Measurements from ENCODE around the gene FCRLB. TPM values are rescaled to one million over a fixed set of nuclear protein-coding genes. Genes with fewer than 3 reads are reported as not detected.
"Not testable (repeated sequence)": the region's sequence is repeated elsewhere in the genome, so short reads cannot be mapped to it uniquely, and the experiment has no call there.

Gene FCRLB
- total and polyA plus RNA-seq, 2 donors from 2014 or later, result 2.3 to 2.8 TPM

- peaks cover 0 to 5% (median 0%) of the 10 kb centered on the region in 3 donors for H3K4me1 ChIP-seq (ENCODE audit: control insufficient read depth in 2 of 3, insufficient read depth in 2 of 3, low read depth in 1 of 3, low read length in 3 of 3)
- H3K9me3 ChIP-seq (ENCODE audit: control insufficient read depth in 2 of 3, insufficient read depth in 1 of 3, low read length in 3 of 3), result no peaks in the 10 kb centered on the region
- no peak overlapping the region for H3K9ac ChIP-seq (ENCODE audit: low read length in 3 of 3)
- DNase-seq (no peak), FAIRE-seq (no peak)
- H3K27ac ChIP-seq (ENCODE audit: low read depth in 2 of 2, low read length in 2 of 2), result no peak overlapping the region
- H3K4me3 ChIP-seq (ENCODE audit: low read length in 3 of 3), result no peak overlapping the region
- no peaks in the 10 kb centered on the region for H3K27me3 ChIP-seq (ENCODE audit: control insufficient read depth, insufficient read depth, low read length)
- no peaks in the 10 kb centered on the region for H3K36me3 ChIP-seq (ENCODE audit: control insufficient read depth in 2 of 3, insufficient read depth in 3 of 3, low read length in 3 of 3)
- no peak for TF ChIP-seq CTCF (IDR thresholded peaks at IDR 0.05; ENCODE audit: borderline replicate concordance, extremely low read depth, insufficient read depth)
- intact Hi-C loops (cut with DNase I), result no loop called here
Observed at GRCh38 chr1:161721738-161722343, 497 bp downstream of the FCRLB start.

GRCh38 chr1:161722406-161722805, 1.1 kb downstream of the FCRLB start:
- no peak for TF ChIP-seq CTCF (IDR thresholded peaks at IDR 0.05; ENCODE audit: borderline replicate concordance, extremely low read depth, insufficient read depth)
- FAIRE-seq (no peak), DNase-seq (no peak)
- Histone ChIP-seq H3K9me3 (ENCODE audit: control insufficient read depth in 2 of 3, insufficient read depth in 1 of 3, low read length in 3 of 3) (no peaks in the 10 kb centered on the region), H3K36me3 (ENCODE audit: control insufficient read depth in 2 of 3, insufficient read depth in 3 of 3, low read length in 3 of 3) (no peaks in the 10 kb centered on the region), H3K4me3 (ENCODE audit: low read length in 3 of 3) (no peak overlapping the region), H3K4me1 (ENCODE audit: control insufficient read depth in 2 of 3, insufficient read depth in 2 of 3, low read depth in 1 of 3, low read length in 3 of 3) (peaks cover 0 to 5% (median 0%) of the 10 kb centered on the region in 3 donors), H3K27ac (ENCODE audit: low read depth in 2 of 2, low read length in 2 of 2) (no peak overlapping the region), H3K27me3 (ENCODE audit: control insufficient read depth, insufficient read depth, low read length) (no peaks in the 10 kb centered on the region), H3K9ac (ENCODE audit: low read length in 3 of 3) (no peak overlapping the region)
- intact Hi-C loops (cut with DNase I), result no loop called here

GRCh38 chr1:161723459-161724141, 2.3 kb downstream of the FCRLB start:
- Histone ChIP-seq H3K4me3 (ENCODE audit: low read length in 3 of 3) (no peak overlapping the region), H3K4me1 (ENCODE audit: control insufficient read depth in 2 of 3, insufficient read depth in 2 of 3, low read depth in 1 of 3, low read length in 3 of 3) (peaks cover 0 to 5% (median 0%) of the 10 kb centered on the region in 3 donors), H3K9ac (ENCODE audit: low read length in 3 of 3) (no peak overlapping the region), H3K36me3 (ENCODE audit: control insufficient read depth in 2 of 3, insufficient read depth in 3 of 3, low read length in 3 of 3) (no peaks in the 10 kb centered on the region), H3K9me3 (ENCODE audit: control insufficient read depth in 2 of 3, insufficient read depth in 1 of 3, low read length in 3 of 3) (no peaks in the 10 kb centered on the region), H3K27me3 (ENCODE audit: control insufficient read depth, insufficient read depth, low read length) (no peaks in the 10 kb centered on the region), H3K27ac (ENCODE audit: low read depth in 2 of 2, low read length in 2 of 2) (no peak overlapping the region)
- FAIRE-seq, result no peak
- peak in 2 of 5 donors; percentile 40 to 57 for DNase-seq
- intact Hi-C loops (cut with DNase I), result no loop called here
- no peak for TF ChIP-seq CTCF (IDR thresholded peaks at IDR 0.05; ENCODE audit: borderline replicate concordance, extremely low read depth, insufficient read depth)

GRCh38 chr1:161725258-161725907, 4.0 kb downstream of the FCRLB start:
- H3K27me3 ChIP-seq (ENCODE audit: control insufficient read depth, insufficient read depth, low read length); H3K36me3 ChIP-seq (ENCODE audit: control insufficient read depth in 2 of 3, insufficient read depth in 3 of 3, low read length in 3 of 3); H3K9me3 ChIP-seq (ENCODE audit: control insufficient read depth in 2 of 3, insufficient read depth in 1 of 3, low read length in 3 of 3); H3K4me1 ChIP-seq (ENCODE audit: control insufficient read depth in 2 of 3, insufficient read depth in 2 of 3, low read depth in 1 of 3, low read length in 3 of 3); FAIRE-seq; intact Hi-C loops (cut with DNase I): not testable (repeated sequence)
- Histone ChIP-seq H3K27ac (ENCODE audit: low read depth in 2 of 2, low read length in 2 of 2) (peak overlapping the region; percentile 70 to 90), H3K9ac (ENCODE audit: low read length in 3 of 3) (peak overlapping the region in 2 of 3 donors; percentile 52 to 79), H3K4me3 (ENCODE audit: low read length in 3 of 3) (peak overlapping the region; percentile 71 to 86 (median 78))
- DNase-seq, result peak in 1 of 5 donors; percentile 49

Measured in kidney (tissue), 14 donors.